ENCODE data around the gene NYNRIN. TPM values are rescaled to one million over a fixed set of nuclear protein-coding genes. Genes with fewer than 3 reads are reported as not detected.
"Not testable (repeated sequence)": the region's sequence is repeated elsewhere in the genome, so short reads cannot be mapped to it uniquely, and the experiment has no call there.

The NYNRIN gene
- total and polyA plus RNA-seq, 3 experiments from 2014 or later: 0.02 to 0.04 TPM; not detected in 1

GRCh38 chr14:24371605-24372004 lies 27.2 kb upstream of the NYNRIN start:
- Mint-ChIP-seq H3K27me3 (peaks cover 17 to 37% of the 10 kb centered on the region in 2 donors), H3K4me1 (peaks cover 19 to 24% (median 19%) of the 10 kb centered on the region in 3 donors)
- CTCF ChIA-PET; H3K4me3 ChIP-seq (ENCODE audit: low read length); H3K9me3 Mint-ChIP-seq; H3K4me3 Mint-ChIP-seq; H3K36me3 ChIP-seq (ENCODE audit: insufficient read depth, low read length); DNase-seq; H3K9me3 ChIP-seq (ENCODE audit: low read length); H3K27ac Mint-ChIP-seq; POLR2A ChIA-PET; H3K27ac ChIP-seq (ENCODE audit: low read depth, low read length); H3K36me3 Mint-ChIP-seq: not testable (repeated sequence)
- Histone ChIP-seq H3K27me3 (ENCODE audit: insufficient read depth, low read length, poor library complexity, severe bottlenecking) (peaks cover 28% of the 10 kb centered on the region), H3K4me1 (ENCODE audit: insufficient read depth, low read length) (peaks cover 17% of the 10 kb centered on the region)

DNA sequence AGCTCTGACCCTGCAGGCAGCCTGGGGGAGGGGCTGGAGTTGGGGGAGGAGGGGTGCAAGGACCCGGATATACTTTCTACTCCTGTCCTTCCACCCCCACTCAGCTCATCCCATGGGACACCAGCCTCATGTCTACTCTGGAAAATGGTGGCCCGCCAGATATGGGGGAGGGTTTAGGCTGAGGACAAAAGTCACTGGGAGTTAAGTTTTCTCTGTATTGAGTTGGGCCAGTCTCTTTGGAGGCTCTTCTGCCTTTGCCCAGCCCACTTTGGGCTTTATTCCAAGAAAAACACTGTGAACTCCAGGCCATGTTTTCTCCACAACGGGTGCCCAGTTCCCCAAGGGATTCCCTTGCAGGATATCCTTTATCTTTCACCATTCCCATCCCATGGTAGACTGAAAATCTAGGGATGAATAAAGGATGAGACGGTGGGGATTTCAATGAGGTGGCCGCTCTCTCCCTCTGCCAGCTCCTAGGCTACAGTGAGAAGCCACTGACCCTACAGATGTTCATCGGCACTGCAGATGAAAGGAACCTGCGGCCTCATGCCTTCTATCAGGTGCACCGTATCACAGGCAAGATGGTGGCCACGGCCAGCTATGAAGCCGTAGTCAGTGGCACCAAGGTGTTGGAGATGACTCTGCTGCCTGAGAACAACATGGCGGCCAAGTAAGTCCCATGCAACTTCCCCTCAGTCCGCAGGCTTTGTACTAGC lies 25.9 kb upstream of the NYNRIN start:
- no peak for DNase-seq
- POLR2A ChIA-PET: interaction anchor here (1.1 kb wide), 1 partner anchor 57 kb away, joined by 4 read pairs; the partner anchor contains the start of genes CBLN3 and KHNYN
- Mint-ChIP-seq H3K4me3 (no peak overlapping the region), H3K9me3 (no peaks in the 10 kb centered on the region), H3K27ac (no peak overlapping the region), H3K36me3 (no peaks in the 10 kb centered on the region), H3K27me3 (peaks cover 5 to 25% of the 10 kb centered on the region in 2 donors), H3K4me1 (peaks cover 6 to 11% (median 8%) of the 10 kb centered on the region in 3 donors)
- peaks cover 17% of the 10 kb centered on the region for H3K27me3 ChIP-seq (ENCODE audit: insufficient read depth, low read length, poor library complexity, severe bottlenecking)
- CTCF ChIA-PET: interaction anchor here (1.0 to 1.1 kb wide), 2 partner anchors 11 to 59 kb away, joined by 3 read pairs; no protein-coding TSS in a partner anchor
- H3K4me1 ChIP-seq (ENCODE audit: insufficient read depth, low read length): peaks cover 5% of the 10 kb centered on the region
- H3K27ac ChIP-seq (ENCODE audit: low read depth, low read length): no peak overlapping the region
- H3K9me3 ChIP-seq (ENCODE audit: low read length): no peaks in the 10 kb centered on the region
- no peaks in the 10 kb centered on the region for H3K36me3 ChIP-seq (ENCODE audit: insufficient read depth, low read length)
- H3K4me3 ChIP-seq (ENCODE audit: low read length): no peak overlapping the region

DNA sequence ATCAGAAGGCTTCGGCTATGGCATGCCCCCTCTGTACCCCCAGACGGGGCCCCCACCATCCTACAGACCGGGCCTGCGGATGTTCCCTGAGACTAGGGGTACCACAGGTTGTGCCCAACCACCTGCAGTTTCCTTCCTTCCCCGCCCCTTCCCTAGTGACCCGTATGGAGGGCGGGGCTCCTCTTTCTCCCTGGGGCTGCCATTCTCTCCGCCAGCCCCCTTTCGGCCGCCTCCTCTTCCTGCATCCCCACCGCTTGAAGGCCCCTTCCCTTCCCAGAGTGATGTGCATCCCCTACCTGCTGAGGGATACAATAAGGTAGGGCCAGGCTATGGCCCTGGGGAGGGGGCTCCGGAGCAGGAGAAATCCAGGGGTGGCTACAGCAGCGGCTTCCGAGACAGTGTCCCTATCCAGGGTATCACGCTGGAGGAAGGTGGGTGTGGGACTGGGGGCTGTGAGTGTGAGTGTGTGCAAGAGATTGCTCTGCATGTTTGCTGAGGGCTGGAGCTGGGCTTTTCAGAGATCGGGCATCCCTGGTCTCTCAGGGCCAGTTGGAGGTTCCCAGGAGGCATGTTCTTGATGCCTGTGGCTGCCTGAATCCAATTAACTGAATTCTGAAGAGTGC lies 22.2 kb upstream of the NYNRIN start:
- H3K27me3 ChIP-seq (ENCODE audit: insufficient read depth, low read length, poor library complexity, severe bottlenecking): no peaks in the 10 kb centered on the region
- H3K27ac ChIP-seq (ENCODE audit: low read depth, low read length): no peak overlapping the region
- CTCF ChIA-PET: interaction anchor here (1.0 kb wide), 1 partner anchor 43 kb away, joined by 3 read pairs; no protein-coding TSS in a partner anchor
- H3K36me3 ChIP-seq (ENCODE audit: insufficient read depth, low read length): no peaks in the 10 kb centered on the region
- H3K36me3 Mint-ChIP-seq: no peaks in the 10 kb centered on the region
- H3K27me3 Mint-ChIP-seq: peaks cover 5 to 18% of the 10 kb centered on the region in 2 donors
- no peaks in the 10 kb centered on the region for H3K4me1 ChIP-seq (ENCODE audit: insufficient read depth, low read length)
- no peak overlapping the region for H3K4me3 Mint-ChIP-seq
- POLR2A ChIA-PET: no interaction called here
- H3K9me3 ChIP-seq (ENCODE audit: low read length): no peaks in the 10 kb centered on the region
- no peak overlapping the region for H3K27ac Mint-ChIP-seq
- H3K9me3 Mint-ChIP-seq: no peaks in the 10 kb centered on the region
- DNase-seq: no peak
- no peaks in the 10 kb centered on the region for H3K4me1 Mint-ChIP-seq
- no peak overlapping the region for H3K4me3 ChIP-seq (ENCODE audit: low read length)

DNA sequence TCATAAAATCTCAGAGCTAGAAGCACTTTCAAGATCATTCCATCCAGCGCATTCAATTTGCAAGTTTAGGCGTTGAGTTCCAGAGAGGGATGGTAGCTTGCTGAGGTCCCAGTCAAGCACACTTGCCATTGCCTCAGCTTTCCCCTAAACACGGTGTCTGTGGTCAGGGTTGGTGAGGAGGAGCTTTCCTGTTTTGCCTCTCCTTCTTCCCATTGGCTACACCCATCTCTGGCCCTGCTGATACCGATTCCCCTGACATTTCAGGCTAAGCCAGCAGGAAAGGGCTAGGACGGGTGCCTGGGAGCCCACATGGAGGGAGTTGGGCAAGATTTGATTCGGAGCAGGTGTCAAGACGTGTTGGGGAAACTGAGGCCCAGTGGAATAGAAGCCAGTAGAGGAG lies 21.7 kb upstream of the NYNRIN start:
- Mint-ChIP-seq H3K9me3 (no peaks in the 10 kb centered on the region), H3K27ac (no peak overlapping the region), H3K36me3 (no peaks in the 10 kb centered on the region), H3K4me3 (no peak overlapping the region), H3K4me1 (no peaks in the 10 kb centered on the region), H3K27me3 (peaks cover 5 to 18% of the 10 kb centered on the region in 2 donors)
- Histone ChIP-seq H3K9me3 (ENCODE audit: low read length) (no peaks in the 10 kb centered on the region), H3K4me3 (ENCODE audit: low read length) (no peak overlapping the region), H3K27me3 (ENCODE audit: insufficient read depth, low read length, poor library complexity, severe bottlenecking) (no peaks in the 10 kb centered on the region), H3K36me3 (ENCODE audit: insufficient read depth, low read length) (no peaks in the 10 kb centered on the region), H3K4me1 (ENCODE audit: insufficient read depth, low read length) (no peaks in the 10 kb centered on the region), H3K27ac (ENCODE audit: low read depth, low read length) (no peak overlapping the region)
- ChIA-PET CTCF (no interaction called here), POLR2A (no interaction called here)
- no peak for DNase-seq

- no peaks in the 10 kb centered on the region for H3K9me3 ChIP-seq (ENCODE audit: low read length)
- CTCF ChIA-PET: no interaction called here
Observed at GRCh38 chr14:24377657-24378056, 21.1 kb upstream of the NYNRIN start.

DNA sequence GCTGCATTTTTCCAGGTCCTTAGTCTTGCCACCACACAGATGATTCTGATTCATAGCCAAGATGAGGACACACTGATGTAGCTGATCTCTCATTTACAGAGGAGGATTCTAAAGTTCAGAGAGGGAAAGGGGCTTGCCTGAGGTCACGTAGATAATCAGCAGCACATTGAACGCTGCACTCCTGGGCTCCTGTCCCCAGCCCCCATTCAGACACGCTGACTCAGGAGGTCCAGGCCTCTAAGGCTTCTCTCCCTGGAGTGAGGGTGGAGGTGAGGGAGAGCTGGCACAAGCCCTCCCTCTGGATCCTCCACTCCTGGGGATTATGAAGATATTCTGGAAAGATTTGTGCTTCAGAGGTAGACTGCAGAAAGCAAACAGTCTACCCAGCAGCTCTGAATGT lies 20.5 kb upstream of the NYNRIN start:
- Mint-ChIP-seq H3K4me3 (no peak overlapping the region), H3K4me1 (no peaks in the 10 kb centered on the region), H3K27ac (no peak overlapping the region), H3K36me3 (no peaks in the 10 kb centered on the region), H3K27me3 (peaks cover 5 to 17% of the 10 kb centered on the region in 2 donors), H3K9me3 (no peaks in the 10 kb centered on the region)
- no peak for DNase-seq
- no peaks in the 10 kb centered on the region for H3K9me3 ChIP-seq (ENCODE audit: low read length)
- no peaks in the 10 kb centered on the region for H3K27me3 ChIP-seq (ENCODE audit: insufficient read depth, low read length, poor library complexity, severe bottlenecking)
- no peaks in the 10 kb centered on the region for H3K4me1 ChIP-seq (ENCODE audit: insufficient read depth, low read length)
- no peak overlapping the region for H3K27ac ChIP-seq (ENCODE audit: low read depth, low read length)
- ChIA-PET POLR2A (no interaction called here), CTCF (no interaction called here)
- no peaks in the 10 kb centered on the region for H3K36me3 ChIP-seq (ENCODE audit: insufficient read depth, low read length)
- H3K4me3 ChIP-seq (ENCODE audit: low read length): no peak overlapping the region

More at GRCh38 chr14:24377657-24378056, 21.1 kb upstream of the NYNRIN start:
- DNase-seq: no peak
- Histone ChIP-seq H3K4me3 (ENCODE audit: low read length) (no peak overlapping the region), H3K27ac (ENCODE audit: low read depth, low read length) (no peak overlapping the region), H3K27me3 (ENCODE audit: insufficient read depth, low read length, poor library complexity, severe bottlenecking) (no peaks in the 10 kb centered on the region), H3K36me3 (ENCODE audit: insufficient read depth, low read length) (no peaks in the 10 kb centered on the region), H3K4me1 (ENCODE audit: insufficient read depth, low read length) (no peaks in the 10 kb centered on the region)
- H3K27me3 Mint-ChIP-seq: peaks cover 5 to 20% of the 10 kb centered on the region in 2 donors
- H3K9me3 Mint-ChIP-seq: no peaks in the 10 kb centered on the region
- no peak overlapping the region for H3K27ac Mint-ChIP-seq
- H3K36me3 Mint-ChIP-seq: no peaks in the 10 kb centered on the region
- H3K4me3 Mint-ChIP-seq: no peak overlapping the region
- POLR2A ChIA-PET: no interaction called here
- no peaks in the 10 kb centered on the region for H3K4me1 Mint-ChIP-seq

GRCh38 chr14:24378981-24379906 lies 19.6 kb upstream of the NYNRIN start:
- CTCF ChIA-PET: interaction anchor here (1.6 kb wide), 1 partner anchor 10 kb away, joined by 4 read pairs; no protein-coding TSS in a partner anchor

More at GRCh38 chr14:24378981-24379906, 19.6 kb upstream of the NYNRIN start:
- Mint-ChIP-seq H3K4me1 (no peaks in the 10 kb centered on the region), H3K36me3 (no peaks in the 10 kb centered on the region), H3K27me3 (peaks cover 4 to 13% of the 10 kb centered on the region in 2 donors), H3K9me3 (no peaks in the 10 kb centered on the region), H3K27ac (peak overlapping the region in 2 of 8 donors; percentile 22 to 47), H3K4me3 (no peak overlapping the region)
- H3K36me3 ChIP-seq (ENCODE audit: insufficient read depth, low read length): no peaks in the 10 kb centered on the region
- H3K4me1 ChIP-seq (ENCODE audit: insufficient read depth, low read length): no peaks in the 10 kb centered on the region
- no peaks in the 10 kb centered on the region for H3K9me3 ChIP-seq (ENCODE audit: low read length)
- no peaks in the 10 kb centered on the region for H3K27me3 ChIP-seq (ENCODE audit: insufficient read depth, low read length, poor library complexity, severe bottlenecking)
- POLR2A ChIA-PET: no interaction called here
- no peak for DNase-seq
- no peak overlapping the region for H3K4me3 ChIP-seq (ENCODE audit: low read length)
- H3K27ac ChIP-seq (ENCODE audit: low read depth, low read length): no peak overlapping the region
